Mucosa of descending colon (tissue), 3 donors: ENCODE data around the gene RNPS1. TPM values are rescaled to one million over a fixed set of nuclear protein-coding genes. Genes with fewer than 3 reads are reported as not detected.

Experiments used
- ATAC-seq: fragments of 200-7000 bp; cut with Tn5 transposase; one replicate; pipeline ENCODE4 v1.9.1; 2020; ENCODE audit warnings: mild to moderate bottlenecking, moderate library complexity
- DNase-seq, 3 donors: peaks; one replicate each; pipeline ENCODE4 v3.0.0-alpha.2; 2020
- H3K36me3 ChIP-seq: fragments of 200-600 bp; one replicate; pipeline ENCODE4 v1.8.0; 2021; ENCODE audit warnings: low read depth, mild to moderate bottlenecking
- H3K4me1 ChIP-seq: fragments of 200-600 bp; one replicate; pipeline ENCODE4 v1.8.0; 2021; ENCODE audit warnings: low read depth, mild to moderate bottlenecking
- H3K4me3 ChIP-seq: fragments of 200-600 bp; one replicate; pipeline ENCODE4 v1.8.0; 2021; ENCODE audit warnings: mild to moderate bottlenecking
- H3K9me3 ChIP-seq: fragments of 200-600 bp; one replicate; pipeline ENCODE4 v1.8.0; 2021; ENCODE audit warnings: mild to moderate bottlenecking
- intact Hi-C, 2 donors: fragments of 100-400 bp; cut with DNase I in 1 of 2; cut with micrococcal nuclease in 1 of 2; formaldehyde crosslinking; loops; one replicate each; pipeline versions ENCODE4 v1.11.0 to v1.11.1; 2022; cut with DNase I, micrococcal nuclease
- total RNA-seq, 3 donors: library from RNA; stranded (reverse); fragmentation: NEBNext Ultra II Directional in 2 of 3; extraction: Animal tissue kit (Norgen Biotek cat#: 25700) in 2 of 3; gene quantifications; one replicate each; pipeline versions ENCODE4 v1.2.1 to v1.2.4, GENCODE V29; 2021 to 2023
- TF ChIP-seq, protein P1 (sequence below): fragments of 200-600 bp; IDR thresholded peaks from one replicate; pipeline ENCODE4 v1.8.0; 2022; ENCODE audit warnings: antibody characterized with exemption, mild to moderate bottlenecking
- donor health status: DM: no; HTN: no; CAD: no; lungs with moderate emphysema.
- donor health status: DM: no; HTN: no; CAD: no.
- donor health status: DM: no; HTN: yes; CAD: no.

RNPS1 gene
- total RNA-seq, 3 donors from 2014 or later: 125 to 144 (median 125) TPM

DNA sequence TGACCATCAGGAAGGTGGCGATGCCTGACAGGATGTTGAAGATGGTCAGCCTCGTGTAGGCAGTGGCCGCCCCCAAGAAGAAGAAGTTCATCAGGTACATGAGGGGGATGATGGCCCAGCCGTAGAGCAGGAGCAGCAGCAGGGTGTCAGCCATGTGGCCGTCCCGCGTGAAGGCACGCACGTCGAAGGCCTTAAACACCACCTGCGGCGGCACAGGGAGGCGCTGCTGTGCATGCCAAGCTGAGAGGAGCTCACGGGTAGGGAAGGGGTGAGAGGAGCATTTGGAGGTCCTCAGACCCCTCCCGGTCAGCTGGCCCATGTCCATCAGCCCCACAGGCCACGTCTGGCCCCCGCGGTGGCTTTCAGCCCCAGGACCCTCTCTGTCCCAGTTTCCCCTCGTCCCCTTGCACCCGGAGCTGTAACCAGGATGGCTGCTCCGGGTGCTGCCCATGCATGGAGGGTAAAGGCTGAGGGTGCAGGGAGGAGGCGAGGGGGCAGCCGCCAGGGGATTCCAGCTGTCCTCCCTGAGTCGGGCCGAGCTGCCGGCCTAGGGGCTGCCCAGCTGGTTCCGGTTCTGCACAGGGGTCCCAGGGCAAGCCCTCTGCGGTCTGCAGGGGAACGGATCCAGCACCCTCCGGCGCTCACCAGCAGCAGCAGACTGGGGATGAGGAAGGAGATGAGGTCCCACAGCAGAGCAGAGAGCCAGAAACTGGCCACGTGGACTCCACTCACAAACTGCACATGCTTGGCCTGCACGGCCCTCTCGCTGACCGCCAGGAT is 17.1 kb upstream of the RNPS1 start:
- TF ChIP-seq, protein P1, sequence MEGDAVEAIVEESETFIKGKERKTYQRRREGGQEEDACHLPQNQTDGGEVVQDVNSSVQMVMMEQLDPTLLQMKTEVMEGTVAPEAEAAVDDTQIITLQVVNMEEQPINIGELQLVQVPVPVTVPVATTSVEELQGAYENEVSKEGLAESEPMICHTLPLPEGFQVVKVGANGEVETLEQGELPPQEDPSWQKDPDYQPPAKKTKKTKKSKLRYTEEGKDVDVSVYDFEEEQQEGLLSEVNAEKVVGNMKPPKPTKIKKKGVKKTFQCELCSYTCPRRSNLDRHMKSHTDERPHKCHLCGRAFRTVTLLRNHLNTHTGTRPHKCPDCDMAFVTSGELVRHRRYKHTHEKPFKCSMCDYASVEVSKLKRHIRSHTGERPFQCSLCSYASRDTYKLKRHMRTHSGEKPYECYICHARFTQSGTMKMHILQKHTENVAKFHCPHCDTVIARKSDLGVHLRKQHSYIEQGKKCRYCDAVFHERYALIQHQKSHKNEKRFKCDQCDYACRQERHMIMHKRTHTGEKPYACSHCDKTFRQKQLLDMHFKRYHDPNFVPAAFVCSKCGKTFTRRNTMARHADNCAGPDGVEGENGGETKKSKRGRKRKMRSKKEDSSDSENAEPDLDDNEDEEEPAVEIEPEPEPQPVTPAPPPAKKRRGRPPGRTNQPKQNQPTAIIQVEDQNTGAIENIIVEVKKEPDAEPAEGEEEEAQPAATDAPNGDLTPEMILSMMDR: no peak
- H3K4me1 ChIP-seq: no peaks in the 10 kb centered on the region
- DNase-seq (no peak), ATAC-seq (no peak)
- no peaks in the 10 kb centered on the region for H3K9me3 ChIP-seq
- intact Hi-C loops: no loop called here
- no peak overlapping the region for H3K4me3 ChIP-seq
- no peaks in the 10 kb centered on the region for H3K36me3 ChIP-seq

DNA sequence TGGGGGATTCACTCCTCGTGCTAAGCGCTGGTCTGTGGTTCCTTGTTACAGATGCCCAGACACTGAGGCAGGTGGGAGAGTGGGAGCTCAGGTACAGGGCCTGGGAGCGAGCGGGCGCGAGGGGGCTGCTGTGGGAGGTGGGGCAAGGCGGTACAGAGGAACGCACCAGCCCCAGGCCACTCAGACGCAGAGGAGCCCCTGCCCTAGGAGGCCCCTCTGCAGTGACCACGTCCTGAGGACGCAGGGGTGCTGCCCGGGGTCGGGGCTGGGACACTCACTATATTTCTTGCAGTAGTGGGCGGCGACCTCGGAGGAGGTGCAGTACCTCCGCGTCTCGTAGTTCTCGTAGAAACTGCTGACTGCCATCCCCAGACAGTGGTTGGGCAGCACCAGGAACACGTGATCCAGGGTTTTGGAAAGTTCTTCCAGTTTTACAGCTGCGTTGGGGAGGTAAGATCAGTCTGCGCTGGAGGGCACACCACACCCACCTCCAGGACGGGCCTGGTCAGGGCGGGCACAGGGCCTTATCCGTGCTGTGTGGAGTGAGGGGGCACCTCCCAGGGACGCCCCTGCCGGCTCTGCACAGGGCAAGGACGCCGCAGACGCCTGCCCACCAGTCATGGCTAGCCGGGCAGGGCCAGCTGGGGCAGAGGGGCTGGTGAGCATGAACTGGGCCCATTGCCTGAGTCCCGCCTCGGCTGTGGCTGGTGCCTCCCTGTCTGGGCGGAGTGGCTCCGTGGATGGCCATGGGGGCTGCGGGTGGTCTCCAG is 16.3 kb upstream of the RNPS1 start:
- intact Hi-C loops: no loop called here
- TF ChIP-seq, protein P1: no peak
- H3K4me1 ChIP-seq: no peaks in the 10 kb centered on the region
- H3K9me3 ChIP-seq: no peaks in the 10 kb centered on the region
- H3K4me3 ChIP-seq: no peak overlapping the region
- H3K36me3 ChIP-seq: no peaks in the 10 kb centered on the region
- DNase-seq: no peak
- no peak for ATAC-seq

DNA sequence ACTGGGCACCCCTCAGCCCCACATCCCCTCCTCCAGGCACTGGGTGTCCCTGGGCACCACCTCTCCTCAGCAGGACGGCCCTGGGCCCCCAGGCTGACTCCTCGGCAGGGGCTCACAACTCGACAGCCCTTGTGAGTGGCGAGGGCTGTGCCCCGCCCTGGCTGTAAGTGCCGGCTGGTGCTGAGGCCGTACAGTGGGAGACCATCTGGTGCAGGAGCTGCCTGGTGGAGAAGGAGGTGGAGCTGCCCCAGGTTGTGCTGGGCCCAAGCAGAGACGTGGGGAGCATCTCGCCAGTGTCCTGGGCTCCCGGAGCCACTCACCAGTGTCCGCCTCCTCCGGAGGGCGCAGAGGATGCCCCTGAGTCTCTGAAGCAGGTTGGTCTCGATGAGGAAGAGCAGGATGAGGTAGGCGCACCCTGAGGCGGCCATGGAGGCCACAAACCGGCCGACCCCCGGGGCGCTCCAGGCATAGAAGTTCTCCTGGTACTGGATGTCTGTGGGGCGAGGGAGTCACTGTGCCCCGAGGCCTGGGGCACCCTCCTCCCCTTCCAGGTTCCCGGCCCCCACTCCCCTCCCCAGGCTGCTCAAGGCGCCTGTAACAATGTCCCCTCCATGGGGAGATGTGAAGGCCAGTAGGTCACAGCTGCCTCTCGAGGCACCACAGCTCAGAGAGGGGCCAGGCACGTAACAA is 15.1 kb upstream of the RNPS1 start:
- H3K9me3 ChIP-seq: no peaks in the 10 kb centered on the region
- H3K4me1 ChIP-seq: no peaks in the 10 kb centered on the region
- intact Hi-C loops: no loop called here
- DNase-seq (no peak), ATAC-seq (no peak)
- H3K36me3 ChIP-seq: no peaks in the 10 kb centered on the region
- H3K4me3 ChIP-seq: no peak overlapping the region
- TF ChIP-seq, protein P1: no peak

- DNase-seq (no peak), ATAC-seq (no peak)
- TF ChIP-seq, protein P1: no peak
- no peaks in the 10 kb centered on the region for H3K36me3 ChIP-seq
- no peaks in the 10 kb centered on the region for H3K9me3 ChIP-seq
- H3K4me1 ChIP-seq: no peaks in the 10 kb centered on the region
- H3K4me3 ChIP-seq: no peak overlapping the region
- intact Hi-C loops: no loop called here
Measured at GRCh38 chr16:2282262-2282661, 14.3 kb upstream of the RNPS1 start.

- intact Hi-C loops: no loop called here
- no peak for ATAC-seq
- no peaks in the 10 kb centered on the region for H3K9me3 ChIP-seq
- H3K4me1 ChIP-seq: no peaks in the 10 kb centered on the region
- no peak overlapping the region for H3K4me3 ChIP-seq
- TF ChIP-seq, protein P1: no peak
- DNase-seq: no peak
- no peaks in the 10 kb centered on the region for H3K36me3 ChIP-seq
Measured at GRCh38 chr16:2280981-2281542, 13.1 kb upstream of the RNPS1 start.
